ENCODE data around the gene SARNP. TPM values are rescaled to one million over a fixed set of nuclear protein-coding genes. Genes with fewer than 3 reads are reported as not detected.

The SARNP gene
- polyA plus RNA-seq, 1 experiment: 52.1 TPM

- DNase-seq (ENCODE audit: low read depth): no peak
- CTCF ChIA-PET: interaction anchor here (1.0 to 2.4 kb wide), 3 partner anchors 23 to 51 kb away, joined by 3 to 11 read pairs (median 3); no protein-coding TSS in a partner anchor
- no peak overlapping the region for H3K4me3 ChIP-seq (ENCODE audit: low read depth, low read length)
- no peak for TF ChIP-seq CTCF (IDR thresholded peaks at IDR 0.05; ENCODE audit: insufficient read depth, low read depth, low read length)
- H3K36me3 ChIP-seq (ENCODE audit: control insufficient read depth, insufficient read depth, low read length): peaks cover 7% of the 10 kb centered on the region
- POLR2A ChIA-PET: no interaction called here
- no peaks in the 10 kb centered on the region for H3K27me3 ChIP-seq (ENCODE audit: control insufficient read depth, insufficient read depth, low read length)
Observed at GRCh38 chr12:55788546-55788945, 29.0 kb downstream of the SARNP start.

- DNase-seq (ENCODE audit: low read depth): peak; percentile 24
- Histone ChIP-seq H3K36me3 (ENCODE audit: control insufficient read depth, insufficient read depth, low read length) (peaks cover 9% of the 10 kb centered on the region), H3K4me3 (ENCODE audit: low read depth, low read length) (no peak overlapping the region), H3K27me3 (ENCODE audit: control insufficient read depth, insufficient read depth, low read length) (no peaks in the 10 kb centered on the region)
- no peak for TF ChIP-seq CTCF (IDR thresholded peaks at IDR 0.05; ENCODE audit: insufficient read depth, low read depth, low read length)
- ChIA-PET CTCF (interaction anchor here (1.2 to 1.9 kb wide), 3 partner anchors 16 to 153 kb away, joined by 3 to 8 read pairs (median 4); no protein-coding TSS in a partner anchor), POLR2A (no interaction called here)
Observed at GRCh38 chr12:55780685-55781084, 36.8 kb downstream of the SARNP start.

GRCh38 chr12:55777856-55778255 lies 39.7 kb downstream of the SARNP start:
- POLR2A ChIA-PET: no interaction called here
- Histone ChIP-seq H3K36me3 (ENCODE audit: control insufficient read depth, insufficient read depth, low read length) (peaks cover 11% of the 10 kb centered on the region; the same call in 1 of the 2 replicates), H3K4me3 (ENCODE audit: low read depth, low read length) (no peak overlapping the region), H3K27me3 (ENCODE audit: control insufficient read depth, insufficient read depth, low read length) (no peaks in the 10 kb centered on the region)
- CTCF ChIA-PET: no interaction called here
- DNase-seq (ENCODE audit: low read depth): no peak
- no peak for TF ChIP-seq CTCF (IDR thresholded peaks at IDR 0.05; ENCODE audit: insufficient read depth, low read depth, low read length)

- TF ChIP-seq CTCF (IDR thresholded peaks at IDR 0.05; ENCODE audit: insufficient read depth, low read depth, low read length): no peak
- no peak for DNase-seq (ENCODE audit: low read depth)
- Histone ChIP-seq H3K27me3 (ENCODE audit: control insufficient read depth, insufficient read depth, low read length) (no peaks in the 10 kb centered on the region), H3K36me3 (ENCODE audit: control insufficient read depth, insufficient read depth, low read length) (peaks cover 5% of the 10 kb centered on the region; the same call in 1 of the 2 replicates), H3K4me3 (ENCODE audit: low read depth, low read length) (no peak overlapping the region)
- POLR2A ChIA-PET: interaction anchor here (0.6 kb wide), 1 partner anchor 10 kb away, joined by 3 read pairs; no protein-coding TSS in a partner anchor
- CTCF ChIA-PET: no interaction called here
Observed at GRCh38 chr12:55771736-55772135, 45.8 kb downstream of the SARNP start.

- ChIA-PET POLR2A (no interaction called here), CTCF (no interaction called here)
- H3K4me3 ChIP-seq (ENCODE audit: low read depth, low read length): no peak overlapping the region
- TF ChIP-seq CTCF (IDR thresholded peaks at IDR 0.05; ENCODE audit: insufficient read depth, low read depth, low read length): no peak
- no peaks in the 10 kb centered on the region for H3K27me3 ChIP-seq (ENCODE audit: control insufficient read depth, insufficient read depth, low read length)
- peaks cover 3% of the 10 kb centered on the region; the same call in 1 of the 2 replicates for H3K36me3 ChIP-seq (ENCODE audit: control insufficient read depth, insufficient read depth, low read length)
- no peak for DNase-seq (ENCODE audit: low read depth)
Observed at GRCh38 chr12:55767156-55767555, 50.4 kb downstream of the SARNP start.
